IMR-90 (cell line): ENCODE results near the gene ZBTB22. TPM values are rescaled to one million over a fixed set of nuclear protein-coding genes. Genes with fewer than 3 reads are reported as not detected.
"Not testable (repeated sequence)": the region's sequence is repeated elsewhere in the genome, so short reads cannot be mapped to it uniquely, and the experiment has no call there.

Source experiments
- ATAC-seq: fragments of 200-7000 bp; cut with Tn5 transposase; 2 replicates; pipeline ENCODE4 v1.9.1; 2020; ENCODE audit warnings: low read depth, mild to moderate bottlenecking, moderate library complexity
- BruUV-seq: library from RNA; stranded (reverse); fragments of 400-500 nt; replicated peaks from 2 replicates; lab custom pipeline; 2021; lab: Mats Ljungman, UMichigan
- CTCF ChIA-PET: fragments of 300-600 bp; formaldehyde crosslinking; extraction: SDS; loops from one replicate; lab custom pipeline; 2021; ENCODE audit warnings: antibody characterized with exemption; lab: Yijun Ruan, JAX
- POLR2A ChIA-PET: fragments of 300-600 bp; sonication (Branson Sonifier 250); formaldehyde crosslinking; loops from one replicate; lab custom pipeline; 2022; ENCODE audit warnings: antibody characterized with exemption; ENCODE audit not compliant: unreplicated experiment; lab: Charles Lee
- DNase-seq: peaks from one replicate; pipeline ENCODE4 v3.0.0; 2013
- H2AFZ ChIP-seq: replicated peaks from 2 replicates; pipeline ENCODE3; 2013; ENCODE audit warnings: low read length, mild to moderate bottlenecking; ENCODE audit not compliant: poor library complexity
- H2AK5ac ChIP-seq: 2 replicates; pipeline ENCODE4 v1.6.1; 2013; ENCODE audit warnings: low read depth, low read length, inconsistent platforms
- H2AK9ac ChIP-seq: replicated peaks from 2 replicates; pipeline ENCODE3; 2013; ENCODE audit warnings: mild to moderate bottlenecking, low read depth, low read length, moderate library complexity; ENCODE audit not compliant: poor library complexity
- H2BK120ac ChIP-seq: 2 replicates; pipeline ENCODE4 v1.6.1; 2013; ENCODE audit warnings: low read depth, low read length, inconsistent platforms
- H2BK15ac ChIP-seq: 3 replicates; pipeline ENCODE4 v1.6.1; 2013; ENCODE audit warnings: low read depth, low read length, inconsistent platforms
- H2BK20ac ChIP-seq: 2 replicates; pipeline ENCODE4 v1.6.1; 2013; ENCODE audit warnings: low read depth, mild to moderate bottlenecking, inconsistent platforms, low read length, moderate library complexity
- H2BK5ac ChIP-seq: 2 replicates; pipeline ENCODE4 v1.6.1; 2013; ENCODE audit warnings: mild to moderate bottlenecking, low read depth, low read length, inconsistent platforms; ENCODE audit not compliant: poor library complexity, severe bottlenecking
- H3K14ac ChIP-seq: replicated peaks from 2 replicates; pipeline ENCODE4 v1.6.1; 2013; ENCODE audit warnings: low read depth, low read length, inconsistent platforms
- H3K18ac ChIP-seq: 2 replicates; pipeline ENCODE4 v1.6.1; 2013; ENCODE audit warnings: low read depth, low read length, control low read depth
- H3K23ac ChIP-seq: 2 replicates; pipeline ENCODE4 v1.6.1; 2013; ENCODE audit warnings: low read depth, low read length, inconsistent platforms
- H3K27ac ChIP-seq: 2 replicates; pipeline ENCODE4 v1.5.1; 2013; ENCODE audit warnings: mild to moderate bottlenecking, control low read depth, low read length; ENCODE audit not compliant: insufficient read depth
- H3K27me3 ChIP-seq: 2 replicates; pipeline ENCODE4 v1.6.1; 2013; ENCODE audit warnings: low read length; ENCODE audit not compliant: control insufficient read depth, insufficient read depth
- H3K36me3 ChIP-seq: 2 replicates; pipeline ENCODE4 v1.6.1; 2013; ENCODE audit warnings: low read length, mixed read lengths; ENCODE audit not compliant: control insufficient read depth, insufficient read depth
- H3K4ac ChIP-seq: 2 replicates; pipeline ENCODE4 v1.6.1; 2013; ENCODE audit warnings: low read depth, low read length, inconsistent platforms
- H3K4me1 ChIP-seq: 2 replicates; pipeline ENCODE4 v1.6.1; 2013; ENCODE audit warnings: low read length, mixed read lengths; ENCODE audit not compliant: control insufficient read depth, insufficient read depth
- H3K4me2 ChIP-seq: 2 replicates; pipeline ENCODE4 v1.6.1; 2013; ENCODE audit warnings: low read depth, mild to moderate bottlenecking, control low read depth, low read length, moderate library complexity
- H3K4me3 ChIP-seq: 2 replicates; pipeline ENCODE4 v1.5.1; 2013; ENCODE audit warnings: low read depth, mild to moderate bottlenecking, control low read depth, low read length, moderate library complexity; ENCODE audit not compliant: insufficient read depth
- H3K56ac ChIP-seq: 2 replicates; pipeline ENCODE4 v1.6.1; 2013; ENCODE audit warnings: low read length, inconsistent platforms; ENCODE audit not compliant: insufficient read depth; ENCODE audit errors: extremely low read depth
- H3K79me1 ChIP-seq, 2 experiments: 2 replicates each; pipeline ENCODE4 v1.6.1; 2013; ENCODE audit warnings: low read length in 2 of 2, inconsistent platforms in 1 of 2, low read depth in 1 of 2
- H3K9ac ChIP-seq: 2 replicates; pipeline ENCODE4 v1.6.1; 2013; ENCODE audit warnings: low read depth, low read length, control low read depth
- H3K9me1 ChIP-seq: 2 replicates; pipeline ENCODE4 v1.6.1; 2013; ENCODE audit warnings: low read length, inconsistent platforms; ENCODE audit not compliant: insufficient read depth
- H3K9me3 ChIP-seq: 2 replicates; pipeline ENCODE4 v1.6.1; 2013; ENCODE audit warnings: low read length; ENCODE audit not compliant: control insufficient read depth, insufficient read depth
- H4K20me1 ChIP-seq: 2 replicates; pipeline ENCODE4 v1.6.1; 2013; ENCODE audit warnings: low read length, inconsistent platforms; ENCODE audit not compliant: insufficient read depth
- H4K5ac ChIP-seq: 2 replicates; pipeline ENCODE4 v1.6.1; 2013; ENCODE audit warnings: mild to moderate bottlenecking, low read depth, low read length, control low read depth
- H4K8ac ChIP-seq, 2 experiments: 2 replicates each; pipeline ENCODE4 v1.6.1; 2013; ENCODE audit warnings: low read depth in 2 of 2, low read length in 2 of 2, control low read depth in 1 of 2, inconsistent platforms in 1 of 2
- H4K91ac ChIP-seq: 2 replicates; pipeline ENCODE4 v1.6.1; 2013; ENCODE audit warnings: low read depth, low read length, inconsistent platforms; ENCODE audit not compliant: insufficient read depth
- BHLHE40 ChIP-seq: fragments of 150-350 bp; IDR thresholded peaks from 2 replicates; pipeline ENCODE4 v1.6.1; 2016; ENCODE audit warnings: mild to moderate bottlenecking, low read depth, low read length
- WGBS, 2 experiments: methylation state at CpG; one replicate each; pipeline versions ENCODE4 v1.1.5 to v1.1.7; 2013; ENCODE audit warnings: missing lambda C conversion rate in 2 of 2; ENCODE audit not compliant: insufficient read length in 1 of 2; ENCODE audit errors: extremely low coverage in 2 of 2; 5-methylcytosine and 5-hydroxymethylcytosine counted together
- dilution Hi-C: fragments of 300-500 bp; cut with HindIII; formaldehyde crosslinking; loops from one replicate; pipeline ENCODE4 v1.14.3; 2018; ENCODE audit warnings: low sequenced_read_pairs; ENCODE audit not compliant: unreplicated experiment
- in situ Hi-C: fragments of 300-500 bp; cut with MboI; formaldehyde crosslinking; loops from 3 replicates; pipeline ENCODE4 v1.14.3; 2019; ENCODE audit warnings: low sequenced_read_pairs, inconsistent platforms, mixed read lengths
- intact Hi-C: fragments of 100-400 bp; cut with micrococcal nuclease; formaldehyde crosslinking; loops from 2 replicates; pipeline ENCODE4 v1.10.0; 2022
- polyA plus RNA-seq, 3 experiments: library from polyadenylated mRNA; depleted of rRNA; stranded (reverse); fragments of >200 nt; gene quantifications; 2 replicates each; pipeline ENCODE4 v1.2.3, GENCODE V29; 2012; ENCODE audit warnings: low replicate concordance in 1 of 3
- total RNA-seq: library from RNA; depleted of rRNA; stranded (reverse); fragments of >200 nt; gene quantifications from 2 replicates; pipeline ENCODE4 v1.2.3, GENCODE V29; 2012

ZBTB22 gene
- total and polyA plus RNA-seq, 2 of the 4 experiments (the other 2 are of a cell fraction): 6.8 to 13.0 TPM

DNA sequence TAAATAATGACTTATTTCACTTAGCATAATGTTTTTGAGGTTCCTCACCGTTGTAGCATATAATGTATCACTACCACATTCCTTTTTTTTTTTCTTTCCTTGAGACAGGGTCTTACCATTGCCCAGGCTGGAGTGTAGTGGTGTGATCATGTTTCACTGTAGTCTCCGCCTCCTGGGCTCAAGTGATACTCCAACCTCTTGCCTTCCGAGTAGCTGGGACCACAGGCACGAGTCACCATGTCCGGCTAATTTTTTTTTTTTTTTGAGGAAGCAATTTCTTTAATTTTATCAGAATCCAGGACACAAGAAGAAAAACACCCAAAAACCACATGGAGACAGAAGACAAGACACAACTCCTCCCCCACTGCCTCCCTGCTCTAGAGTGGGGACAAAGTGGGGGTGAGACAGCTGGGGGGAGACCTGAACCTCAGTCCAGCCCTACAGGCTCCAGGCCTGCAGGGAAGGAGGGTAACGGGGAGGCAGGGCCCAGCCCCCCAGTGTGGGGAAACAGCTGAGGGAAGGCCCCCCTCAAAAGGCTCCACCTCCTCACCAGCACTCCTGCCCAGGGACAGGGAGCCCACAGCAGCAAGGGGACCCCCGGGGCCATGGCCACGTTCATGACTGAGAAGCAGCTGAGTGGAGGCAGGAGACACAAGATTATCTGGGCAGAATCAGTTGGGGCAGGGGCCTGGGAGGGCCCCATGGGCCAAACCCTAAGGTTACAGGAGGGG, 47.1 kb upstream of the ZBTB22 start:
- in situ Hi-C loops: not testable (repeated sequence)

GRCh38 chr6:33363486-33363885, 45.9 kb upstream of the ZBTB22 start:
- H4K91ac ChIP-seq, H4K20me1 ChIP-seq, CTCF ChIA-PET, H3K4me3 ChIP-seq, H3K9me1 ChIP-seq, H4K5ac ChIP-seq, dilution Hi-C loops, H3K23ac ChIP-seq, H3K56ac ChIP-seq, in situ Hi-C loops, ATAC-seq, POLR2A ChIA-PET, H2BK20ac ChIP-seq, H3K4me1 ChIP-seq, H3K4ac ChIP-seq, H2BK120ac ChIP-seq, H3K18ac ChIP-seq, H3K4me2 ChIP-seq, H2AK5ac ChIP-seq, H2AK9ac ChIP-seq, H4K8ac ChIP-seq, H2BK5ac ChIP-seq, intact Hi-C loops, DNase-seq, H3K27ac ChIP-seq, H3K79me1 ChIP-seq, H2AFZ ChIP-seq, H3K9me3 ChIP-seq, BruUV-seq, H3K14ac ChIP-seq, H3K36me3 ChIP-seq, H2BK15ac ChIP-seq, H3K9ac ChIP-seq: not testable (repeated sequence)
- no CpG with 5 or more reads among the region's 12 CpGs for WGBS, 2 experiments
- H3K27me3 ChIP-seq: peaks cover 14% of the 10 kb centered on the region

More for the DNA sequence above, 47.1 kb upstream of the ZBTB22 start:
- BruUV-seq, H3K9me1 ChIP-seq, H3K56ac ChIP-seq, H2AK9ac ChIP-seq, H4K20me1 ChIP-seq, H3K27ac ChIP-seq, H4K5ac ChIP-seq, H3K23ac ChIP-seq, H3K4me2 ChIP-seq, H3K4me3 ChIP-seq, H2AK5ac ChIP-seq, H3K9ac ChIP-seq, H3K36me3 ChIP-seq, H3K4ac ChIP-seq, H3K9me3 ChIP-seq, H4K91ac ChIP-seq, H2BK20ac ChIP-seq, H2BK5ac ChIP-seq, H2AFZ ChIP-seq, H2BK15ac ChIP-seq, H3K79me1 ChIP-seq, H2BK120ac ChIP-seq, H3K18ac ChIP-seq, intact Hi-C loops, H3K4me1 ChIP-seq, H3K14ac ChIP-seq, dilution Hi-C loops: not testable (repeated sequence)
- peak; percentile 72 for DNase-seq
- H3K27me3 ChIP-seq: peaks cover 14% of the 10 kb centered on the region
- POLR2A ChIA-PET: interaction anchor here (0.7 kb wide), 1 partner anchor 56 kb away, joined by 4 read pairs; no protein-coding TSS in a partner anchor
- TF ChIP-seq BHLHE40: peak; percentile 52; the same call in 1 of the 2 replicates
- WGBS, 2 experiments: 42% methylated on average over 2 of the region's 8 CpGs; no CpG with 5 or more reads in 1 of the 2 experiments
- H4K8ac ChIP-seq: 0 out of 4 replicates have a peak overlapping the region, but pooled peaks of 1 of the 2 experiments have one; percentile 64
- CTCF ChIA-PET: interaction anchor here (0.7 to 0.8 kb wide), 2 partner anchors 40 to 418 kb away, joined by 3 read pairs; no protein-coding TSS in a partner anchor
- ATAC-seq: peak; percentile 99
